GM23338 (cell line): Measurements from ENCODE around the gene AASDH. TPM values are rescaled to one million over a fixed set of nuclear protein-coding genes. Genes with fewer than 3 reads are reported as not detected.

Experiments used
- ATAC-seq: fragments of 200-7000 bp; cut with Tn5 transposase; 3 replicates; pipeline ENCODE4 v1.9.1; 2020
- DNase-seq: peaks from one replicate; pipeline ENCODE4 v3.0.0-alpha.2; 2015; ENCODE audit warnings: low spot score
- H2AFZ ChIP-seq: fragments of 200-600 bp; sonication (generic); 2 replicates; pipeline ENCODE4 v1.8.0; 2016; ENCODE audit warnings: antibody characterized with exemption, mild to moderate bottlenecking, moderate library complexity
- H3F3A ChIP-seq: fragments of 200-600 bp; sonication (generic); replicated peaks from 2 replicates; pipeline ENCODE4 v1.8.0; 2017; ENCODE audit warnings: antibody characterized with exemption, mixed run types, low read depth
- H3K27ac ChIP-seq: fragments of 200-600 bp; sonication (generic); 2 replicates; pipeline ENCODE4 v1.6.1; 2016; ENCODE audit warnings: low read depth
- H3K27me3 ChIP-seq: fragments of 200-600 bp; sonication (generic); 2 replicates; pipeline ENCODE4 v1.8.0; 2016; ENCODE audit warnings: mild to moderate bottlenecking, mixed run types, moderate library complexity; ENCODE audit not compliant: insufficient read depth
- H3K36me3 ChIP-seq: fragments of 200-600 bp; sonication (generic); 2 replicates; pipeline ENCODE4 v1.8.0; 2016; ENCODE audit warnings: mild to moderate bottlenecking; ENCODE audit not compliant: insufficient read depth
- H3K4me1 ChIP-seq: fragments of 200-600 bp; sonication (generic); 2 replicates; pipeline ENCODE4 v1.8.0; 2016; ENCODE audit warnings: mild to moderate bottlenecking, moderate library complexity; ENCODE audit not compliant: insufficient read depth
- H3K4me2 ChIP-seq: fragments of 200-600 bp; sonication (generic); 2 replicates; pipeline ENCODE4 v1.7.1; 2017; ENCODE audit warnings: mixed run types
- H3K4me3 ChIP-seq: fragments of 200-600 bp; sonication (generic); 2 replicates; pipeline ENCODE4 v1.6.1; 2016; ENCODE audit warnings: mixed run types
- H3K79me2 ChIP-seq: fragments of 200-600 bp; sonication (generic); replicated peaks from 2 replicates; pipeline ENCODE4 v1.8.0; 2017; ENCODE audit warnings: mild to moderate bottlenecking; ENCODE audit not compliant: insufficient read depth
- H3K9me2 ChIP-seq: fragments of 200-600 bp; sonication (generic); 2 replicates; pipeline ENCODE4 v1.8.0; 2017; ENCODE audit not compliant: insufficient read depth
- H4K20me1 ChIP-seq: fragments of 200-600 bp; sonication (generic); replicated peaks from 2 replicates; pipeline ENCODE4 v1.8.0; 2017; ENCODE audit warnings: mild to moderate bottlenecking; ENCODE audit not compliant: insufficient read depth
- H3K27ac Mint-ChIP-seq: 2 replicates; pipeline ENCODE4 v1.8.0; 2020; ENCODE audit warnings: inconsistent platforms, mild to moderate bottlenecking, moderate library complexity, mixed read lengths
- H3K27me3 Mint-ChIP-seq: 3 replicates; pipeline ENCODE4 v1.8.0; 2022; ENCODE audit warnings: low read depth, mild to moderate bottlenecking, moderate library complexity, mixed read lengths, inconsistent platforms; ENCODE audit not compliant: insufficient read depth, poor library complexity
- H3K36me3 Mint-ChIP-seq: 3 replicates; pipeline ENCODE4 v1.8.0; 2021; ENCODE audit warnings: low read depth, mild to moderate bottlenecking, inconsistent platforms, moderate library complexity, mixed read lengths
- H3K4me1 Mint-ChIP-seq: 3 replicates; pipeline ENCODE4 v1.8.0; 2020; ENCODE audit warnings: mild to moderate bottlenecking, inconsistent platforms, mixed read lengths
- H3K4me3 Mint-ChIP-seq: 3 replicates; pipeline ENCODE4 v1.8.0; 2021; ENCODE audit warnings: moderate library complexity, mild to moderate bottlenecking, inconsistent platforms, mixed read lengths
- H3K9me3 Mint-ChIP-seq: 3 replicates; pipeline ENCODE4 v1.8.0; 2020; ENCODE audit warnings: moderate library complexity, mild to moderate bottlenecking, inconsistent platforms, mixed read lengths
- CREB1 ChIP-seq: fragments of 250-450 bp; sonication (Bioruptor Pico); IDR thresholded peaks from 2 replicates; pipeline ENCODE4 v1.5.0; 2020; ENCODE audit warnings: low read depth, mild to moderate bottlenecking, moderate library complexity
- CTCF ChIP-seq, 2 experiments: fragments of 200-600 bp in 1 of 2; sonication (generic) in 1 of 2; conservative IDR thresholded peaks; 2 replicates each; pipeline versions ENCODE4 v1.5.1 to v1.6.1; 2016 to 2017; ENCODE audit warnings: antibody characterized with exemption in 2 of 2, low read depth in 2 of 2, mild to moderate bottlenecking in 2 of 2, moderate library complexity in 1 of 2
- ETS1 ChIP-seq: IDR thresholded peaks from 2 replicates; pipeline ENCODE4 v1.6.1; 2016; ENCODE audit warnings: antibody characterized with exemption
- JUNB ChIP-seq: IDR thresholded peaks from one replicate; pipeline ENCODE4 v1.6.1; 2016; ENCODE audit warnings: antibody characterized with exemption; ENCODE audit not compliant: unreplicated experiment
- NANOG ChIP-seq: IDR thresholded peaks from 2 replicates; pipeline ENCODE4 v1.6.1; 2016; ENCODE audit warnings: antibody characterized with exemption, borderline replicate concordance
- POLR2AphosphoS5 ChIP-seq: IDR thresholded peaks from 2 replicates; pipeline ENCODE4 v1.6.1; 2016; ENCODE audit warnings: antibody characterized with exemption, low read depth
- REST ChIP-seq: IDR thresholded peaks from one replicate; pipeline ENCODE4 v1.6.1; 2018; ENCODE audit warnings: antibody characterized with exemption; ENCODE audit not compliant: unreplicated experiment
- ZNF114 ChIP-seq: fragments of 250-450 bp; sonication (Bioruptor Pico); IDR thresholded peaks from 2 replicates; pipeline ENCODE4 v1.5.0; 2020; ENCODE audit warnings: mild to moderate bottlenecking, moderate library complexity
- ZNF331 ChIP-seq: fragments of 250-450 bp; sonication (Bioruptor Pico); IDR thresholded peaks from 2 replicates; pipeline ENCODE4 v1.5.0; 2020; ENCODE audit warnings: low read depth, mild to moderate bottlenecking, moderate library complexity
- polyA plus RNA-seq: library from polyadenylated mRNA; unstranded; fragments of >200 nt; fragmentation: Nextera tagmentation; extraction: Ambion mirVana; gene quantifications from 2 replicates; pipeline ENCODE4 v1.2.1, GENCODE V29; 2016
- total RNA-seq: library from RNA; depleted of rRNA; stranded (reverse); fragments of >200 nt; shearing (Covaris generic); gene quantifications from 2 replicates; pipeline ENCODE4 v1.2.3, GENCODE V29; 2014

AASDH gene
- total and polyA plus RNA-seq, 2 experiments from 2014 or later: 12.2 to 35.6 TPM

- Mint-ChIP-seq H3K27ac (no peak overlapping the region), H3K36me3 (peaks cover 32% of the 10 kb centered on the region)
- ATAC-seq: no peak
These were observed 44.5 kb downstream of the AASDH start for GRCh38 chr4:56342746-56343145.

More at GRCh38 chr4:56342746-56343145, 44.5 kb downstream of the AASDH start:
- TF ChIP-seq ZNF114: no peak
- no peak for TF ChIP-seq REST
- no peak for TF ChIP-seq CREB1 (CRISPR knock-in tag)
- TF ChIP-seq POLR2AphosphoS5: no peak
- TF ChIP-seq ETS1: no peak
- TF ChIP-seq JUNB: no peak
- TF ChIP-seq ZNF331: no peak
- no peak for TF ChIP-seq CTCF (conservative IDR thresholded peaks at IDR 0.05; ENCODE audit: low read depth in 2 of 2)
- no peak for TF ChIP-seq NANOG
- Histone ChIP-seq H3K36me3 (peaks cover 9% of the 10 kb centered on the region), H3K79me2 (no peaks in the 10 kb centered on the region), H3K27ac (no peak overlapping the region), H3K4me2 (no peak overlapping the region), H3K9me2 (no peaks in the 10 kb centered on the region), H3K27me3 (no peaks in the 10 kb centered on the region), H4K20me1 (no peaks in the 10 kb centered on the region), H3K4me1 (no peaks in the 10 kb centered on the region), H2AFZ (no peak overlapping the region), H3K4me3 (no peak overlapping the region), H3F3A (no peaks in the 10 kb centered on the region)
- DNase-seq: no peak
- Mint-ChIP-seq H3K4me3 (no peak overlapping the region), H3K27me3 (peaks cover 3% of the 10 kb centered on the region), H3K4me1 (peaks cover 8% of the 10 kb centered on the region; the same call in 2 of the 3 replicates), H3K9me3 (peaks cover 19% of the 10 kb centered on the region)
